Calu3 (cell line): Measurements from ENCODE around the gene SMIM26. TPM values are rescaled to one million over a fixed set of nuclear protein-coding genes. Genes with fewer than 3 reads are reported as not detected.

Experiments used
- BruUV-seq: library from RNA; stranded (reverse); fragments of 400-500 nt; replicated peaks from 2 replicates; lab custom pipeline; 2021; lab: Mats Ljungman, UMichigan
- CTCF ChIA-PET: fragments of 300-600 bp; sonication (Branson Sonifier 250); formaldehyde crosslinking; loops from one replicate; lab custom pipeline; 2022; ENCODE audit warnings: antibody characterized with exemption; lab: Charles Lee
- DNase-seq: peaks from one replicate; pipeline ENCODE4 v3.0.0; 2022
- H3K27ac Mint-ChIP-seq: one replicate; pipeline ENCODE4 v1.8.0; 2022; ENCODE audit warnings: mixed read lengths; ENCODE audit not compliant: unreplicated experiment
- H3K27me3 Mint-ChIP-seq: one replicate; pipeline ENCODE4 v1.8.0; 2022; ENCODE audit warnings: mixed read lengths; ENCODE audit not compliant: unreplicated experiment
- H3K36me3 Mint-ChIP-seq: one replicate; pipeline ENCODE4 v1.8.0; 2022; ENCODE audit warnings: mild to moderate bottlenecking, moderate library complexity, mixed read lengths; ENCODE audit not compliant: insufficient read depth, unreplicated experiment
- H3K4me1 Mint-ChIP-seq: one replicate; pipeline ENCODE4 v1.8.0; 2022; ENCODE audit warnings: mild to moderate bottlenecking, low read depth, mixed read lengths; ENCODE audit not compliant: unreplicated experiment
- H3K4me3 Mint-ChIP-seq: one replicate; pipeline ENCODE4 v1.8.0; 2022; ENCODE audit warnings: mild to moderate bottlenecking, low read depth, moderate library complexity, mixed read lengths; ENCODE audit not compliant: unreplicated experiment
- H3K9me3 Mint-ChIP-seq: one replicate; pipeline ENCODE4 v1.8.0; 2022; ENCODE audit warnings: low read depth, mixed read lengths; ENCODE audit not compliant: unreplicated experiment
- intact Hi-C: fragments of 100-400 bp; cut with micrococcal nuclease; formaldehyde crosslinking; loops from one replicate; pipeline ENCODE4 v1.10.0; 2022; ENCODE audit not compliant: unreplicated experiment
- total RNA-seq: library from RNA; stranded (reverse); gene quantifications from 2 replicates; pipeline ENCODE4 v1.2.3, GENCODE V29; 2022
- TF ChIP-seq, protein P1 (sequence below): fragments of 200-600 bp; IDR thresholded peaks from one replicate; pipeline ENCODE4 v1.8.0; 2022; ENCODE audit warnings: antibody characterized with exemption; ENCODE audit not compliant: unreplicated experiment

The SMIM26 gene
- total RNA-seq, 1 experiment from 2014 or later = 17.8 TPM

DNA sequence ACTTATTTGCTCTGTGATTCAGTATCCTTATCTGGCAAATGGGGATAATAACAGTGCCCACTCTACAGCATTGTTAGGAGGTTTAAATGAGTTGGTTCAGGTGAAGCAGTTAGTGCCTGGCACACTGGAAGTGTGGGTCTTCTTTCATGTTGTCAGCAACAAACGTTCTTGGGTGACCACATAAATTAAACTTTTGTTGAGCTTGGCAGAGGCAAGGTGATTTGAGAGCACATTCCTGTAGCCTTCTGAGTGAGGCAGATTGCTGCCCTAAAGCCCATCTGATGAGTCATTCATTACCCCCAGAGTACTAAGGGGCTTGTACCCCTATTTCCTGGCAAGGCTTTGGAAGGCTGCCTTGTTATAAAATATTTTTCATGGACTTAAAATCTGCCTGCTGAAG lies 33.7 kb upstream of the SMIM26 start:
- Mint-ChIP-seq H3K27ac (no peak overlapping the region), H3K9me3 (no peaks in the 10 kb centered on the region), H3K27me3 (no peaks in the 10 kb centered on the region), H3K4me1 (no peaks in the 10 kb centered on the region), H3K4me3 (no peak overlapping the region), H3K36me3 (peaks cover 9% of the 10 kb centered on the region)
- CTCF ChIA-PET = no interaction called here
- TF ChIP-seq, protein P1, sequence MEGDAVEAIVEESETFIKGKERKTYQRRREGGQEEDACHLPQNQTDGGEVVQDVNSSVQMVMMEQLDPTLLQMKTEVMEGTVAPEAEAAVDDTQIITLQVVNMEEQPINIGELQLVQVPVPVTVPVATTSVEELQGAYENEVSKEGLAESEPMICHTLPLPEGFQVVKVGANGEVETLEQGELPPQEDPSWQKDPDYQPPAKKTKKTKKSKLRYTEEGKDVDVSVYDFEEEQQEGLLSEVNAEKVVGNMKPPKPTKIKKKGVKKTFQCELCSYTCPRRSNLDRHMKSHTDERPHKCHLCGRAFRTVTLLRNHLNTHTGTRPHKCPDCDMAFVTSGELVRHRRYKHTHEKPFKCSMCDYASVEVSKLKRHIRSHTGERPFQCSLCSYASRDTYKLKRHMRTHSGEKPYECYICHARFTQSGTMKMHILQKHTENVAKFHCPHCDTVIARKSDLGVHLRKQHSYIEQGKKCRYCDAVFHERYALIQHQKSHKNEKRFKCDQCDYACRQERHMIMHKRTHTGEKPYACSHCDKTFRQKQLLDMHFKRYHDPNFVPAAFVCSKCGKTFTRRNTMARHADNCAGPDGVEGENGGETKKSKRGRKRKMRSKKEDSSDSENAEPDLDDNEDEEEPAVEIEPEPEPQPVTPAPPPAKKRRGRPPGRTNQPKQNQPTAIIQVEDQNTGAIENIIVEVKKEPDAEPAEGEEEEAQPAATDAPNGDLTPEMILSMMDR = no peak
- intact Hi-C loops = no loop called here
- no peak for DNase-seq
- no TSS peak for BruUV-seq

DNA sequence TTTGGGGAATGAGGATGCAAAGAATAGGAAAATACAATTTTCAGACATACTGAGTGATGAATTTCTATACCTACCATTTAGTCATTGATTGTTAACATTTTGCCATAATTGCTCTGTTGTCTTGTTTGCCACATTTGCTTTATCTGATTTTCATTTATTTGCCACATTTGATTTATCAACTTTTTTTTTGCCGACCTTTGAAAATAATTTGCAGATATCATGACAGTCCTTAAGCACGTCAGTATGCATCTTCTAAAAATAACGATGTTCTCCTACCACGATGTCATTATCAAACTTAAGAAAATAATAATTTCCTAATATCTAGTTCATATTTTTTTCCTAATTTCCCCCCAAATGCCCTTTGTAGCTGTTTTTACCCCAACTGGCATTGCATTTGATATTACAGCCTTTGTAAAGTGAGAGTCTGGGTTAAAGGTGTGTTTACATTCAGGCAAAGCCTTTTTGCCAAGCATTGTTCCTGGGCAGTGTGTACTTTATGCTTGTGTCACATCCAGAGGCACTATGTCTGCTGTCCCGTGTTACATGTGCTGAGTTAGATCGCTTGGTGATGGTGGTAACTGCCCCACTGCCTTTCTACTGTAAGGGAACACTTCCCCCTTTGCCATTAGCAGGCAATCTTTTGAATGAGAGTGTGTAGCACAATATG lies 33.1 kb upstream of the SMIM26 start:
- H3K27me3 Mint-ChIP-seq = no peaks in the 10 kb centered on the region
- CTCF ChIA-PET = interaction anchor here (0.7 kb wide), 1 partner anchor 9 kb away, joined by 3 read pairs; no protein-coding TSS in a partner anchor
- TF ChIP-seq, protein P1 = no peak
- H3K4me3 Mint-ChIP-seq = no peak overlapping the region
- no peaks in the 10 kb centered on the region for H3K9me3 Mint-ChIP-seq
- H3K4me1 Mint-ChIP-seq = no peaks in the 10 kb centered on the region
- BruUV-seq = no TSS peak
- H3K27ac Mint-ChIP-seq = no peak overlapping the region
- H3K36me3 Mint-ChIP-seq = peaks cover 4% of the 10 kb centered on the region
- intact Hi-C loops = no loop called here
- DNase-seq = no peak

DNA sequence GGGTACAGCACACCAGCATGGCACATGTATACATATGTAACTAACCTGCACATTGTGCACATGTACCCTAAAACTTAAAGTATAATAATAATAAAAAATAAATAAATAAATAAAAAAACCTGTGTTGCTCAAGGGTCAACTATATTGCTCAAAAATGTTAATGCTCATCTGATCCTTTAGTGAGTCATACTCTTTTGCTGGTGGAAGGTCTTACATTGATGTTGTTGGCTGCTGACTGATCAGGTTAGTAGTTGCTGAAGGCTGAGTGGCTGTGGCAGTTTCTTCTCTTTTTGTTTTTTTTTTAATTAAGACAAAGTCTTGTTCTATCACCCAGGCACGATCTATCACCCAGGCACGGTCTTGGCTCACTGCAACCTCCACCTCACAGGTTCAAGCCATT lies 29.6 kb upstream of the SMIM26 start:
- BruUV-seq = no TSS peak
- Mint-ChIP-seq H3K4me3 (no peak overlapping the region), H3K4me1 (no peaks in the 10 kb centered on the region), H3K27me3 (no peaks in the 10 kb centered on the region), H3K36me3 (peaks cover 5% of the 10 kb centered on the region), H3K9me3 (no peaks in the 10 kb centered on the region), H3K27ac (no peak overlapping the region)
- CTCF ChIA-PET = no interaction called here
- DNase-seq = no peak
- intact Hi-C loops = no loop called here
- TF ChIP-seq, protein P1 = no peak

DNA sequence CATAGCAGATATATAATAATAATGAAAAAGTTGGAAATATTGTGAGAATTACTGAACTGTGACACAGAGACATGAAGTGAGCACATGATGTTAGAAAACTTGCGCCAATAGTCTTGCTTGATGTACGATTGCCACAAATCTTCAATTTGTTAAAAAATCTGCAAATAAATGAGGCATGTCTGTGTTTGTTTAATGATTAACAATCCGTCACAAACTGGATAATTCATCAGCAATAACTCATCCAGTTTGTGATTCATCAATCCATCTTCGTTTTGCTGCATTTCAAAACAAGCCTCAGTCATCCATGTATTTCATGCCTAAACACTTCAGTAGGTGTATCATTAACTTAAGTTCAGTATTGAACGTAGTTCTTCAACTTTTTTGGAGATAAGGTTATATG lies 25.5 kb upstream of the SMIM26 start:
- TF ChIP-seq, protein P1 = no peak
- Mint-ChIP-seq H3K36me3 (peaks cover 9% of the 10 kb centered on the region), H3K27me3 (no peaks in the 10 kb centered on the region), H3K4me1 (no peaks in the 10 kb centered on the region), H3K27ac (no peak overlapping the region), H3K4me3 (no peak overlapping the region), H3K9me3 (no peaks in the 10 kb centered on the region)
- no peak for DNase-seq
- CTCF ChIA-PET = no interaction called here
- intact Hi-C loops = no loop called here
- BruUV-seq = no TSS peak
